ENCODE results near the gene ALDH3B2. TPM values are rescaled to one million over a fixed set of nuclear protein-coding genes. Genes with fewer than 3 reads are reported as not detected.

Gene ALDH3B2
- total and polyA plus RNA-seq, 2 donors (not counting 1 experiment from before 2014, with no cell fraction given): 0.09 TPM; not detected in 1

DNA sequence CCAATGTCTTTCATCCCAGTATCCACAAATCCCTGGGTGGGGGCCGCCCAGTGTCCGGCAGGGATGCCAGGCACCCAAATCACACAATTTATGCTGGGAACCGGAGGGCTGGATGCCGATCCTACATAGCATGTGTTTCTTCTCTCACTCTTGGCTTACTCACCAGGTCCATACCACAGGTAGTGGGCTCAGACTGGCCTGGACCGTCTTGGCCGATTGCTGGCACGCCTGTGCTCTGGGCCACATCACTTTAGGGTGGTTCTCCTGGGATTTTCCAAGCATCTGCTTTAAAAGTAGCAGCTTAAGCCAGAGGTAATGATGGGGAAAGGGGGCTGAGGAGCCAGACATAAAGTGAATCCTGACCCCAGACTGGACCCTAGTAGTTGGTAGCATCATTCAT is 22.6 kb upstream of the ALDH3B2 start:
- TF ChIP-seq EZH2 (IDR thresholded peaks at IDR 0.05; ENCODE audit: borderline replicate concordance, insufficient read depth, low read depth, low read length, poor library complexity, severe bottlenecking): no peak
- TF ChIP-seq, protein P1, sequence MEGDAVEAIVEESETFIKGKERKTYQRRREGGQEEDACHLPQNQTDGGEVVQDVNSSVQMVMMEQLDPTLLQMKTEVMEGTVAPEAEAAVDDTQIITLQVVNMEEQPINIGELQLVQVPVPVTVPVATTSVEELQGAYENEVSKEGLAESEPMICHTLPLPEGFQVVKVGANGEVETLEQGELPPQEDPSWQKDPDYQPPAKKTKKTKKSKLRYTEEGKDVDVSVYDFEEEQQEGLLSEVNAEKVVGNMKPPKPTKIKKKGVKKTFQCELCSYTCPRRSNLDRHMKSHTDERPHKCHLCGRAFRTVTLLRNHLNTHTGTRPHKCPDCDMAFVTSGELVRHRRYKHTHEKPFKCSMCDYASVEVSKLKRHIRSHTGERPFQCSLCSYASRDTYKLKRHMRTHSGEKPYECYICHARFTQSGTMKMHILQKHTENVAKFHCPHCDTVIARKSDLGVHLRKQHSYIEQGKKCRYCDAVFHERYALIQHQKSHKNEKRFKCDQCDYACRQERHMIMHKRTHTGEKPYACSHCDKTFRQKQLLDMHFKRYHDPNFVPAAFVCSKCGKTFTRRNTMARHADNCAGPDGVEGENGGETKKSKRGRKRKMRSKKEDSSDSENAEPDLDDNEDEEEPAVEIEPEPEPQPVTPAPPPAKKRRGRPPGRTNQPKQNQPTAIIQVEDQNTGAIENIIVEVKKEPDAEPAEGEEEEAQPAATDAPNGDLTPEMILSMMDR (IDR thresholded peaks at IDR 0.05): no peak
- no peak overlapping the region for H3K4me3 Mint-ChIP-seq
- intact Hi-C loops (cut with micrococcal nuclease): no loop called here
- ChIA-PET POLR2A (no interaction called here), CTCF (no interaction called here)
- peaks cover 6% of the 10 kb centered on the region for H3K9me3 Mint-ChIP-seq (ENCODE audit: insufficient read depth)
- Histone ChIP-seq H3K9me3 (ENCODE audit: control extremely low read depth in 1 of 3, control insufficient read depth in 2 of 3, insufficient read depth in 1 of 3, low read length in 2 of 3) (peaks cover 0 to 8% (median 0%) of the 10 kb centered on the region in 3 donors), H3K9ac (ENCODE audit: low read length) (no peak overlapping the region), H3K4me1 (ENCODE audit: control insufficient read depth in 2 of 2, insufficient read depth in 2 of 2, low read length in 2 of 2) (no peaks in the 10 kb centered on the region), H4K20me1 (ENCODE audit: control insufficient read depth, insufficient read depth, low read length, poor library complexity, severe bottlenecking) (no peaks in the 10 kb centered on the region), H3K27ac (ENCODE audit: low read length in 2 of 2) (no peak overlapping the region), H2AFZ (ENCODE audit: insufficient read depth, low read depth, low read length, poor library complexity, severe bottlenecking) (no peak overlapping the region), H3K79me2 (ENCODE audit: control insufficient read depth, insufficient read depth, low read length) (no peaks in the 10 kb centered on the region), H3K4me3 (ENCODE audit: control extremely low read depth in 1 of 5, extremely low read depth in 1 of 5, insufficient read depth in 1 of 5, low read depth in 2 of 5, low read length in 4 of 5) (no peak overlapping the region), H3K27me3 (replicated peaks in 1 of 4; ENCODE audit: control extremely low read depth in 1 of 4, control insufficient read depth in 3 of 4, insufficient read depth in 4 of 4, low read length in 3 of 4) (peaks cover 0 to 3% (median 0%) of the 10 kb centered on the region in 4 experiments), H3K36me3 (replicated peaks in 1 of 2; ENCODE audit: control extremely low read depth in 1 of 2, control insufficient read depth in 1 of 2, extremely low read depth in 1 of 2, insufficient read depth in 2 of 2, low read length in 1 of 2) (no peaks in the 10 kb centered on the region), H3K4me2 (replicated peaks; ENCODE audit: low read depth, low read length, poor library complexity, severe bottlenecking) (no peak overlapping the region)
- H3K27me3 Mint-ChIP-seq: peaks cover 21% of the 10 kb centered on the region
- 88% methylated on average over 7 of the region's 7 CpGs for WGBS (ENCODE audit: insufficient coverage)
- no peaks in the 10 kb centered on the region for H3K4me1 Mint-ChIP-seq
- no peak for DNase-seq
- no peak for ATAC-seq (ENCODE audit: low read depth)
- no peak overlapping the region for H3K27ac Mint-ChIP-seq

DNA sequence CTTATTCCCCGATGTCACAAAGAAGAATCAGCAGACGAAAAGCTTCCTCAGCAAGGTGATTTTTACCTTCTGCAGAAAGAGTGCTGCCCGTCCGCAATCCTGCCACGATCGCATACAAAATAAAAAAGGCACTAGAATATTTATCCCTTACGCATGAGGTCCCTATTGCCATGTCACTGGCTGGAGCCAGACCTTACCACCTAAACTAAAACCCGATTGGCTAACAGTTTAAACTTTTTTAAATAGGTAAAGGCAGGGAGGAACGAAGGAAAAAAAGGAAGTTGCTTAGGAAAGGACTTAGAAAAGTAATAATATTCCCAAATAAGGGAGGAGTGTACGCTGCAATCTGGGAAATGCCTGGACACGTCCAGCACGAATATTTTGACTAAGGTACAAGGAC is 21.2 kb upstream of the ALDH3B2 start:
- intact Hi-C loops (cut with micrococcal nuclease): no loop called here
- no peaks in the 10 kb centered on the region for H3K4me1 ChIP-seq (ENCODE audit: control insufficient read depth in 2 of 2, insufficient read depth in 2 of 2, low read length in 2 of 2)
- H3K79me2 ChIP-seq (ENCODE audit: control insufficient read depth, insufficient read depth, low read length): no peaks in the 10 kb centered on the region
- H3K27ac ChIP-seq (ENCODE audit: low read length in 2 of 2): no peak overlapping the region
- ATAC-seq (ENCODE audit: low read depth) (no peak), DNase-seq (no peak)
- H4K20me1 ChIP-seq (ENCODE audit: control insufficient read depth, insufficient read depth, low read length, poor library complexity, severe bottlenecking): no peaks in the 10 kb centered on the region
- no peak for TF ChIP-seq EZH2 (IDR thresholded peaks at IDR 0.05; ENCODE audit: borderline replicate concordance, insufficient read depth, low read depth, low read length, poor library complexity, severe bottlenecking)
- H3K9me3 Mint-ChIP-seq (ENCODE audit: insufficient read depth): peaks cover 6% of the 10 kb centered on the region
- no peaks in the 10 kb centered on the region for H3K4me1 Mint-ChIP-seq
- ChIA-PET CTCF (no interaction called here), POLR2A (no interaction called here)
- H2AFZ ChIP-seq (ENCODE audit: insufficient read depth, low read depth, low read length, poor library complexity, severe bottlenecking): no peak overlapping the region
- H3K27me3 Mint-ChIP-seq: peaks cover 20% of the 10 kb centered on the region
- H3K4me3 Mint-ChIP-seq: no peak overlapping the region
- H3K4me3 ChIP-seq (ENCODE audit: control extremely low read depth in 1 of 5, extremely low read depth in 1 of 5, insufficient read depth in 1 of 5, low read depth in 2 of 5, low read length in 4 of 5): no peak overlapping the region
- H3K9me3 ChIP-seq (ENCODE audit: control extremely low read depth in 1 of 3, control insufficient read depth in 2 of 3, insufficient read depth in 1 of 3, low read length in 2 of 3): peaks cover 0 to 8% (median 0%) of the 10 kb centered on the region in 3 donors
- no peak overlapping the region for H3K9ac ChIP-seq (ENCODE audit: low read length)
- no peak overlapping the region for H3K27ac Mint-ChIP-seq
- peaks cover 0 to under 1% (median 0%) of the 10 kb centered on the region in 4 experiments for H3K27me3 ChIP-seq (replicated peaks in 1 of 4; ENCODE audit: control extremely low read depth in 1 of 4, control insufficient read depth in 3 of 4, insufficient read depth in 4 of 4, low read length in 3 of 4)
- WGBS (ENCODE audit: insufficient coverage): 91% methylated on average over 7 of the region's 12 CpGs
- no peaks in the 10 kb centered on the region for H3K36me3 ChIP-seq (replicated peaks in 1 of 2; ENCODE audit: control extremely low read depth in 1 of 2, control insufficient read depth in 1 of 2, extremely low read depth in 1 of 2, insufficient read depth in 2 of 2, low read length in 1 of 2)
- H3K4me2 ChIP-seq (replicated peaks; ENCODE audit: low read depth, low read length, poor library complexity, severe bottlenecking): no peak overlapping the region
